Endodermal cell (in vitro differentiated cells): Measurements from ENCODE around the gene COL5A3. TPM values are rescaled to one million over a fixed set of nuclear protein-coding genes. Genes with fewer than 3 reads are reported as not detected.

Experiments
- DNase-seq: peaks from one replicate; pipeline ENCODE4 v3.0.0-alpha.2; 2017
- H3K27ac ChIP-seq: 2 replicates; pipeline ENCODE4 v1.5.1; 2013; ENCODE audit warnings: mild to moderate bottlenecking, low read depth, low read length, moderate library complexity
- H3K27me3 ChIP-seq: 2 replicates; pipeline ENCODE4 v1.6.1; 2013; ENCODE audit warnings: mild to moderate bottlenecking, low read length, moderate library complexity; ENCODE audit not compliant: insufficient read depth, control insufficient read depth, poor library complexity, severe bottlenecking
- H3K36me3 ChIP-seq: 2 replicates; pipeline ENCODE4 v1.7.0; 2013; ENCODE audit warnings: mild to moderate bottlenecking, low read length, moderate library complexity; ENCODE audit not compliant: control insufficient read depth, insufficient read depth
- H3K4me1 ChIP-seq: one replicate; pipeline ENCODE4 v1.7.0; 2013; ENCODE audit warnings: low read length; ENCODE audit not compliant: control insufficient read depth, insufficient read depth
- H3K4me3 ChIP-seq: 2 replicates; pipeline ENCODE4 v1.5.1; 2013; ENCODE audit warnings: mild to moderate bottlenecking, low read length, moderate library complexity
- H3K9ac ChIP-seq: 2 replicates; pipeline ENCODE4 v1.6.1; 2013; ENCODE audit warnings: mild to moderate bottlenecking, low read length, moderate library complexity; ENCODE audit not compliant: poor library complexity, severe bottlenecking; ENCODE audit errors: extremely low read depth
- H3K9me3 ChIP-seq: 2 replicates; pipeline ENCODE4 v1.6.1; 2013; ENCODE audit warnings: mild to moderate bottlenecking, low read length, moderate library complexity; ENCODE audit not compliant: control insufficient read depth
- H3K27ac Mint-ChIP-seq: 2 replicates; pipeline ENCODE4 v1.8.0; 2020; ENCODE audit warnings: mixed read lengths
- H3K27me3 Mint-ChIP-seq: 2 replicates; pipeline ENCODE4 v1.8.0; 2021; ENCODE audit warnings: mild to moderate bottlenecking, mixed read lengths; ENCODE audit not compliant: insufficient read depth
- H3K36me3 Mint-ChIP-seq: 2 replicates; pipeline ENCODE4 v1.8.0; 2020; ENCODE audit warnings: low read depth, mixed read lengths
- H3K4me1 Mint-ChIP-seq: 2 replicates; pipeline ENCODE4 v1.8.0; 2020; ENCODE audit warnings: mixed read lengths
- H3K4me3 Mint-ChIP-seq: 2 replicates; pipeline ENCODE4 v1.8.0; 2020; ENCODE audit warnings: mild to moderate bottlenecking, moderate library complexity, mixed read lengths
- H3K9me3 Mint-ChIP-seq: 2 replicates; pipeline ENCODE4 v1.8.0; 2020; ENCODE audit warnings: mild to moderate bottlenecking, mixed read lengths
- CTCF ChIP-seq: fragments of 200-600 bp; sonication (generic); conservative IDR thresholded peaks from 2 replicates; pipeline ENCODE4 v1.5.0; 2021; ENCODE audit warnings: antibody characterized with exemption, mild to moderate bottlenecking
- WGBS, 2 experiments: methylation state at CpG; one replicate each; pipeline versions ENCODE4 v1.1.5 to v1.1.7; 2013; ENCODE audit warnings: missing lambda C conversion rate in 2 of 2, mixed read lengths in 1 of 2; ENCODE audit not compliant: insufficient coverage in 1 of 2, insufficient read length in 1 of 2; 5-methylcytosine and 5-hydroxymethylcytosine counted together
- total RNA-seq, 2 donors: library from RNA; stranded (reverse); fragmentation: NEBNext Ultra II Directional in 1 of 2; extraction: Animal tissue kit (Norgen Biotek cat#: 25700) in 1 of 2; gene quantifications; 2 replicates in 1 of 2; 3 replicates in 1 of 2; pipeline ENCODE4 v1.2.1, GENCODE V29; 2021

COL5A3 gene
- total RNA-seq, 2 donors from 2014 or later: 0.04 TPM; not detected in 1

GRCh38 chr19:10010939-10011338 lies 635 bp upstream of the COL5A3 start:
- no peak overlapping the region for H3K4me3 Mint-ChIP-seq
- no peak overlapping the region for H3K4me3 ChIP-seq
- H3K36me3 ChIP-seq: no peaks in the 10 kb centered on the region
- no peaks in the 10 kb centered on the region for H3K4me1 ChIP-seq
- H3K4me1 Mint-ChIP-seq: peaks cover 7% of the 10 kb centered on the region
- H3K9ac ChIP-seq: no peak overlapping the region
- peaks cover 60% of the 10 kb centered on the region for H3K27me3 ChIP-seq
- WGBS, 2 experiments: 85 to 91% methylated on average over 7 to 9 of the region's 9 CpGs
- H3K27ac Mint-ChIP-seq: no peak overlapping the region
- no peak for DNase-seq
- no peak for TF ChIP-seq CTCF
- H3K9me3 Mint-ChIP-seq: no peaks in the 10 kb centered on the region
- no peak overlapping the region for H3K27ac ChIP-seq
- no peaks in the 10 kb centered on the region for H3K9me3 ChIP-seq
- H3K27me3 Mint-ChIP-seq: peaks cover 63% of the 10 kb centered on the region
- no peaks in the 10 kb centered on the region for H3K36me3 Mint-ChIP-seq

DNA sequence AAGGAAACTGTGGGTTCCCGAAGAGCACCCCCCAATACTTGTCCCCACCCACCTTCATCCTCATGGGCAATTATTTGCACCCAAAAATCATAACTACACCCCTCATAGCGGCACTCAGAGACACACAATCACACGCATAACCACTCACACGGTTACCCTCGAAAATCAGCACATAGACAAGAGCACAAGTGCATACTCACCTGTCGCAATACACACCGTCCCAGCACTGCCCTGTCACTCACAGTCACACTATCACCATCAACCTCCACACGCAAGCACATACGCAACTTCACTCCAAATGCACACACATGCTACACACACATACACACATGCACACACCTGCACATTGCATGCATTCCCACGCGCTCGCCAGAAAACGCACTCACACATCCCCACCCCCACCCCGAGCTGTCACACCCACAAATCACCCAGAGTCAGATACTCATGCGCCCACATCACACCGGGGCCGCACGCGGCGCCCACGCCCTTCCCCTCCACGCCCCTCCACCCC lies 535 bp downstream of the COL5A3 start:
- H3K27ac ChIP-seq: no peak overlapping the region
- H3K4me3 Mint-ChIP-seq: peak overlapping the region; percentile 33
- no peak overlapping the region for H3K27ac Mint-ChIP-seq
- no peaks in the 10 kb centered on the region for H3K9me3 ChIP-seq
- no peaks in the 10 kb centered on the region for H3K9me3 Mint-ChIP-seq
- H3K4me3 ChIP-seq: no peak overlapping the region
- no peaks in the 10 kb centered on the region for H3K36me3 Mint-ChIP-seq
- H3K4me1 ChIP-seq: no peaks in the 10 kb centered on the region
- peaks cover 63% of the 10 kb centered on the region for H3K27me3 Mint-ChIP-seq
- no peak for TF ChIP-seq CTCF
- H3K36me3 ChIP-seq: no peaks in the 10 kb centered on the region
- DNase-seq: no peak
- peaks cover 7% of the 10 kb centered on the region for H3K4me1 Mint-ChIP-seq
- WGBS, 2 experiments: 9 to 40% methylated on average over 4 to 22 of the region's 22 CpGs
- no peak overlapping the region for H3K9ac ChIP-seq
- peaks cover 60% of the 10 kb centered on the region for H3K27me3 ChIP-seq

- no peaks in the 10 kb centered on the region for H3K4me1 ChIP-seq
- no peak overlapping the region for H3K4me3 Mint-ChIP-seq
- peaks cover 58% of the 10 kb centered on the region for H3K27me3 Mint-ChIP-seq
- no peaks in the 10 kb centered on the region for H3K36me3 Mint-ChIP-seq
- TF ChIP-seq CTCF: no peak
- H3K27ac ChIP-seq: no peak overlapping the region
- WGBS, 2 experiments: 59 to 67% methylated on average over 8 to 11 of the region's 11 CpGs
- DNase-seq: no peak
- H3K27ac Mint-ChIP-seq: no peak overlapping the region
- no peaks in the 10 kb centered on the region for H3K36me3 ChIP-seq
- no peaks in the 10 kb centered on the region for H3K9me3 ChIP-seq
- no peak overlapping the region for H3K9ac ChIP-seq
- no peaks in the 10 kb centered on the region for H3K9me3 Mint-ChIP-seq
- H3K4me1 Mint-ChIP-seq: peaks cover 7% of the 10 kb centered on the region
- peaks cover 51% of the 10 kb centered on the region for H3K27me3 ChIP-seq
- no peak overlapping the region for H3K4me3 ChIP-seq
Observed at GRCh38 chr19:10008184-10008765, 2.0 kb downstream of the COL5A3 start.
